HG02588 (cell line): ENCODE data around the gene NRP2.
A peak's percentile ranks its signal among the peaks of the same experiment; 100 is the strongest.

Source experiments
- ATAC-seq: cut with Tn5 transposase; IDR thresholded peaks from one replicate; pipeline ENCODE4 v1.9.1; 2021; ENCODE audit warnings: mild to moderate bottlenecking, moderate library complexity; ENCODE audit not compliant: unreplicated experiment

Gene NRP2

DNA sequence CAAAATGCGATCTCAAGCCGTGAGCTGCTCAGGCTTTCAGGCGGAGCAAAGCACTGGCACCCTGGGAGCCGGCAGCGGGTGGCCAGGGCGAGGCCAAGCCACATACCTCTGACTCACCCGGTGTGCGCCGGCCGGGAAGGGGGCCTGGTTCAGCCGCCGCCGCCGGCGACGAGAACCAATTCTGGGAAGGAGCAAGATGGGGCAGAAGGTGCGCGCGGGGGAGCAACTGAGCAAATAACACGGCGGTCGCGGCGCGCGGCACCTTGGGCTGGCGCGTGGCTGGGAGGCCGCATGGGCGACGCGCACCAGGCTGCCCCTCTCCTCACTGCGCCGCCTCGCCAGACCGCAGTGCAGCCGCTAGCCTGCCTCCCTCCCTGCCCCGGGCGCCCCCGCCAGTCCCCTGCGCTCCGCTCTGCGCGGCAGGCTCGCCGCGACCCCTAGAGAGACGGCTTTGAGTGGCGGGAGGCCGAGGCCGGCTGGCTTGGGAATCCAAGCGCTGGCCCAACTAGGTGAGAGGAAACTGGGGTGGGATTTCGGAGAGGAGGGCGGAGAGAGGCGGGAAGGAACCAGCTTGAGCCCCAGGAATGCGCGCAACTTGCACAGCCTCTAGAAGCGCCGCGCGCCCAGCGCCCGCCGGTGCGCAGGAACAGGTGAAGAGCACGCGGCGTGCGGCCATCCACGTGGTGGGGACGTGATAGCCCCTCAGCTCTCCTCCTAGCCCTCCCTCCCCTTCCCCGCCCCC lies 3.2 kb downstream of the NRP2 start:
- no peak for ATAC-seq

- no peak for ATAC-seq
Observed at GRCh38 chr2:205686056-205686782, 3.9 kb downstream of the NRP2 start.

DNA sequence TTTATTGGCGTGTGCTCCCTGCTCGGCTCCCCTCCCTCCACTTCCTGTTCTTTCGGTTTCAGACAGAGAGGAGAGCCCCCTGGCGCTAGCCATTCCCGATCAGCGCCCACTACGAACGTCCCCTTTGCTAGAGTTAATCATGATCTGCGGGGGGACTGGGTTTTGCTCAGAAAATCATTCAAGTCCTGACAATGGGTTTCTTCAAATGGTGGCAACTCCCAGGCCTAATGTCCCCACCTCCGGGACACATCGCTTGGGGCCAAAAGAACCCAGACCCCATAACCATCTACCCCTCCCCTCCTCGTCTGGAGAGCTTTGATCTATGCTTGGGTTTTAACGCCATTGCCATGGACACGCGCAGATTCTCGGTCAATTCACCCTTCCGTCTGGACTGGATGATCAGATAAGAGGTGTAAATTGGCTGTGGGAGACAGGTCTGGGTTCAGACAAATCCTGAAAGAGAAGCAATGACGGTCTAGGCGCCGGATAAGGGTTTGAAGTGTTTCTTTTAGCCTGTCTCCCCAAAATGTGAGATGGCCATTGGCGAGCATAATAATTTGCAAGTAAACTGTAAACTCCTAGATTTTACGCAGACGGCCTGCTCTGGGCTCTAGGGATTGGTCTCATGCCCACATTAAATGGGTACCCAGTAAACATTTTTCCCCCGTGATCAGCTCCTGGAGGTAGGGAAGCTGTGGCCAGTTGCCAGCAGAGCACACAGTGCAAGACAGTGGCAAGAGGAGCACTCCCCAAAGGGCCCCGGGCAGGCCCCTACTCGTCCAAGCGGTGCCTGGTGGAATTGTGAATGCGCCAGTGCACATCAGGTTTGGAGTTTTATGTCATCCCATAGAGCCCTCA lies 4.7 kb downstream of the NRP2 start:
- ATAC-seq: no peak

DNA sequence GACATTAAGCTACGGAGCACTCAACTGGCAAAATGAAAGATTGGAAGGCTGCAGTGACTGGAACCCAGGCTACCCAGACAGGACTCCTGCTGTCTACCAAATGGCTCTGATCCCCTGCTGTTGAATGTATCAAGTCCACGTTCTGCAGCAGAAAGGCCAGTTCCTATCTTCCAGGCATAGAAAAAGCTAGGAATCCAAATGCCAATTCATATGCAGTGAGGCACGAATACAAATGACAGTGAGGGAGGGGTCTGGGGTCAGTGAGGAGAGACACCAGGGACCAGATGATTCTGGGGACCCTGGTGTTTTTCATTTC lies 5.3 kb downstream of the NRP2 start:
- ATAC-seq: no peak

GRCh38 chr2:205688417-205689200 lies 6.3 kb downstream of the NRP2 start:
- no peak for ATAC-seq

DNA sequence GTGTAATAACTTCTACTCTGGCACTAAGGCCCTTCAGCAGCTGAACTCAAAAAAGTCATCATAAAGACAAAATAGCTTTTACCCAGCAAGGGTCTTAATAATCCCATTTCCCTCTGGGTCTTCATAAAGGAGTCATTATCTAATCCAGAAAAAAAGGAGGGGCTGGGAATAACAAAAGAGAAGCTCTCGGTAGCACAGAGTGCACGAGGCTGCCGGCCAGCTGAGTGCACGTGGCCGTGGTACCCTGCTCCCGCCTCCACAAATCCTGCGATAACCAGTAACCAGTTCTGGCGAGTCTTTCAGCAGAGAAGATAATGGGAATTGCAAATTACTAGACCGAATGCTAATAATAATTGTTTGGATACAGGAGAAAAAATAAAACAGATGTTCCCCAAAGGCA lies 7.5 kb downstream of the NRP2 start:
- no peak for ATAC-seq

GRCh38 chr2:205692104-205692503 lies 9.8 kb downstream of the NRP2 start:
- no peak for ATAC-seq

GRCh38 chr2:205694256-205694655 lies 12.0 kb downstream of the NRP2 start:
- ATAC-seq: no peak

DNA sequence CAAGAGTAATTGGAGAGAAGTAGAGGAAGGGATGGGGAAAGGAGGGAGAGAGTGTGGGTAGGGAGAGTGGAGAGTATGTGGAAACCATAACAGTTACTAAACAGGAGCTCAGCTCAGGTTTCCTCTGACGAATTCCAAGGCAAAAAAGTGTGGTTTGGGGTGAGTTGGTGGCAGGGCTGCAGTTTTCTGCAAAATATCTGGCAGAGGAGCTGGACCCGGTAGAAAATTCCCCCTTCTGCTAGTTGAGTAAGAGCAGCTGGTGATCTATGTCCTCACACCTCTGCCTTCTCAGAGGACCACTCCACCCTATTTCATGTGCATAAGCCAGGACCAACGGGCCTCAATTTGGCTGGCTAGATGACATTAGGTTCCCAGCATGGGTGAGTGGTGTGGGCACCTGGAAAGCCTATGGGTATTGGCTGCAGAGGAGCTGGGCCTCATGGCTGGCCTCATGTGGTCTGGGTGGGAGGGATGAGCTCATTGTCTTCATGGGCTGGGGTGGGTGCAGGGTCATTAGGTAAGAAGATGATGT lies 13.2 kb downstream of the NRP2 start:
- ATAC-seq: no peak

DNA sequence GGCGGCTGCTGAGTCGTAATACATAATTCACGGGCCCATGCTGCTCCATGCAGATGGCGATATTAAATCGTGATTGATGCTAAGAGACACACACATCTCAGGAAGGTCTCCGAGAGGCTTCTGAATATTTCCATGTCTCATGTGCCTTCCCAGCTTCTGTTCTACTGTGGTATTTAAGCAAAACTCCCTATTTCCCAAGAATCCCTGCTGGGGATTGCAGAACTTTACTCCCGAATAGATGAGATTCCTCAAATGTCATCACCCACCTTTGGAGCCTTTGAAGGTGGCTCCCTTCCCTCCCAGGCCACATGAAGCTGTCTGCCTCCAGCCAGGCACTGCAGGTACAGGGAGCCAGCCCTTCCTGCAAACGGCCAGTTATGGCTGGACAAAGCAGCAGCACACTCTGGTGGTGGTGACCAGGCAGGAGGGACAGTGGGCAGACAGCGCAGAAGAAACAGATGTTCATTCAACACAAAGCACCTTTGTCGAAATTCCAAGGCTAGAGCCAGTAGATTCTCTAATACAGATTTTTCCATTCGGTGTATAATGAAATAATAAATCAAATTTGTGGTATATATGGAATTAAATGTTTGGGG lies 14.1 kb downstream of the NRP2 start:
- no peak for ATAC-seq

GRCh38 chr2:205696927-205697441 lies 14.7 kb downstream of the NRP2 start:
- ATAC-seq: no peak

GRCh38 chr2:205698286-205699268 lies 16.3 kb downstream of the NRP2 start:
- no peak for ATAC-seq

DNA sequence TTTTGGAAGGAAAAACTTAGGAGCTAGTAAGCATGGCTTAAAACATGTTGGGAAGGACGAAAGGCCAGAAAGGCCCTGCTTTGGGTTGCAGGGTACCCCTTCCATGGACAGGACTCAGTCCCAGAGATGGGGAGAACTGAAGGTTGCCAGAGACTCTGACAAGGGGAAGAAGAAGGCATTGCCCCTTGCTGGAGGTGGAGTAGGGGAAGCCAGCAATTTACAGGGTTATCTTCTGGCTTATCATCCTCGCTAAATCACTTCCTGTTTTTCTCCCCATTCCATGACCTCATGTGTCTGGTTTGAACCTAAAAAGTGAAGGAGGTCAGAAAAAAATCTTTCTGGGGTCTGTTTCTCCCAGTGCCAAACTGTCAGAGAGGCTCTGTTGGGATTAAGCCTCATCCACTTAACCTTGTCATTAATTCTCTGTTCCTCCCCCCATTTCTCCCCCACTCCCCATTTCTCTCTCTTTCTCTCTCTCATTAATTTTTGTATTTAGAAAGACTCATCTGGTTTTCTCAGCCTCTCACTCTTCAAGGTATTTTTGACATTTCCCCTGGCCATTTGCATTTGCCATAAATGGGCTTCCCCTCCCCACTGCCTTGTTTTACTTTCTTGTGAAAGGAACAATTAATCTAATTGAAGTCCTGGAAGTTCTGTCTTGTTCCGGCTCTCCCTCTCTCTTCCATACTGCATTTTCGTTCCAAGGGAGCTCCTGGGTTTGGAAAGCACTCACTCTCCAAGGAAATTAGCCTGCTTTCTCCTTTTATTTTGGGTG lies 17.4 kb downstream of the NRP2 start:
- ATAC-seq: no peak

- ATAC-seq: peak; percentile 86
Observed at GRCh38 chr2:205700331-205701132, 18.2 kb downstream of the NRP2 start.

DNA sequence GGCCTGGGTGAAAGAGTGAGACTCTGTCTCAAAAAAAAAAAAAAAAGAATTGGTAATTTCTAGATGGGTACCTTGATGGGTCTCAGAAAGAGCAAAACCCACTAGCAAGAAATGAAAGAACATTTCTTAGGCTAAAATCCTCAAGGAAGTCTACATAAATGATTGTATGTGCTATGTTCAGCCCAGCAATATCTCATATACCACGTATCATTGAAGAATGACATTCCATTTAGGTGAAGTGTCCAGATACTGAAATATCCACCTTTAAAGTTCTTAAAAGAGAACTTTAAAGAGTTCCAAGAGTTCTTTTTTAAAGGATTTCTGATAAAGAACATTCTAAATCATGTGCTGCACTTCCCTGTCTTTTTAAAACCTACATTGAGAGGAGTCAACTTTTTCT lies 19.2 kb downstream of the NRP2 start:
- no peak for ATAC-seq

DNA sequence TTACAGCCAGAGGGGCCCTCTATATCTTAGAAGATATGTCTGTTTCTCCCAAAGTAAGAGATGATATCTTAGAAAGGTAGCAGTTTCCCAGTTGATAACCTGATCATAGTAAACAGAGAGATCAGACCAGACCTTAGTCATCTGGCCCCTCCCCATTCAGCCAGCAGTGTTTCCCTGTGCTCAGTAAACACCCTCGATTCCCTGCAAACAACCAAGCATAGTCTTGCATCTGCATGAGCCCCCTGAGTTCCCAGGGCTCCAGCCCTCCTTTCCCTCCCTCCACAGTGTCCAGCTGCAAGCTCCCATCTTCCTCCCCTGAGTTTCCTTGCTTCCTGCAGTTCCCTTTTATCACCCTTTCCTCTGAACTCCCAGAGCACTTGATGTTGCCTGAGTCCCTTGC lies 20.3 kb downstream of the NRP2 start:
- no peak for ATAC-seq

GRCh38 chr2:205703471-205704126 lies 21.3 kb downstream of the NRP2 start:
- ATAC-seq: no peak
